NCI-H187 treated with DMSO at 0.1 percent for 48 hours (cell line): ENCODE results near the gene LCK.
"Not testable (repeated sequence)": the region's sequence is repeated elsewhere in the genome, so short reads cannot be mapped to it uniquely, and the experiment has no call there.

Source experiments
- DNase-seq: peaks from one replicate; lab custom pipeline; 2025; lab: John Stamatoyannopoulos, UW

LCK gene

GRCh38 chr1:32240140-32240951 is 10.7 kb upstream of the LCK start:
- DNase-seq: peak; percentile 49

DNA sequence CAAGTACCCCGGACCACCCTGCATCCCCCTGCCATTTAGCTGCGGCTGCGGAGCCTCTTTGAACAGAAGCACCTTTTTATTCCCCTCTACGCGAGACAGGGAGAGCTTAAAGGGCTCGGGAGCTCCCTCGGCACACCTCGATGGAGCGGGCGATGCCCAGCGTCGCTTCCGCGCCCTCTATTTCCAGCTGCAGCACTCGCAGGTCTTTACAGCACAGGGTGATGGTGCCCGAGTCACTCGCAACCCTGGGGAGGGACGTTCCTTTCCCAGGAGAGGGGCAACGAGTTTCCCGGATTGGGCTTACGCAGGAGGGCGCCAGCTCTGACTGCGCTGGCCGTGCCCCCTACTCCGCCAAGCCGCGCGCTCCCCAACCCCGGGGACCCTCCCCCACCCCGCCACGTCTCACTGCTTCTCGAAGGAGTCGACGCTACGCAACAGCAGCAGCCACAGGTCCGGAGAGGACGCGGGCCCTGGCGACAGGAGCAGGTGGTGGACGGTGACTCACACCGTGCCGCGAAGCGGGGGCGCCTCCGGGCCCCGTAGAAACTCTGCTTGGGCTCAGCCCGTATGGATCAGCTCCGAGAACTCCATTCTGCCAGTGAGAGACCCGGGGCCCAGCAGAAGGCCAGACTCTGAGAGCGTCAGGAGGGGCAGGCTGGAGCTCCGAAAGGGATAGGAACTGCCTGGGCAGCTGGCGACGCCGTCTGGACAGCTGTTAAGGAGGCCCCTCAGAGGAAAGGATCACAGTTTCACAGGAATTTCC is 9.9 kb upstream of the LCK start:
- DNase-seq: no peak

DNA sequence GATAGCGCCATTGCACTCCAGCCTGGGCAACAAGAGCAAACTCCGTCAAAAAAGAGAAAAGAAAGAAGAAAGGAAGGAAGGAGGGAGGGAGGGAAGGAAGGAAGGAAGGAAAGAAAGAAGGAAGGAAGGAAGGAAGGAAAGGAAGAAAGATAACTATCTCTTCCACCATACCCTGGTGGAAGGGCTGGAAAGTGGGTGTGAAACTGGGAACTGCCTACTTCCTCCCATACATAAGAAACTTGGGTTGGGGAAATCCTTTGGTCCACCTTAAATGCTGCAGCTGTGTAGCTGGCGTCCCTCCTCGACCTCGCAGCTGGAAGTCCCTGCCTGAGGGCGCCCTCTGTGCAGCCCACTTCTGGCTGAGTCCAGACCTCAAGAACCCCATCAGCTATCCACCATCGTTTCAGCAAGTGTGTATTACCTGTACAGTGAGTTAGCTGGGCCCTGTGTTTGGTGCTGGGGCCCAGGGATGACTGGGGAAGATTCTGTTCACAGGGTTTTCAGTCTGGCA is 8.7 kb upstream of the LCK start:
- DNase-seq: no peak

DNA sequence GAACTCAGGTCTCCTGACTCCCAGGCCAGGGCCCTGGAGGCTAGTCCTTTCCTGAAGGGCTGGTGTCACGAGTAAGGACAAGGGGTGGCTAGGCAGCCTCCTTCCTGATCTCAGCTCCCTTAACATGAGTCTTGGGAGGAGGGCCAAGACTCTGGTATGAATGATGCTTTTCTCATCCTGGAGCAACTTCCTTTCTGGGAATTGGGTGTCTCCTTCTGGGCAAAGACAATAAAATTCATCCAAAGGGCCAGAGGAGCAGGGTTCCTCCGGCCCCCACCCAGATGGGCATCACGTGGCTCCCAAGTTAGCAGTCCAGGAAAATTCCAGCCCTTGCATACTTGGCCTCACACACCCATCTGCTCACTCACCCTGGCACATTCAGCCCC is 4.2 kb upstream of the LCK start, which contains the start of gene FAM167B:
FAM167B (plus strand) TSS at position 335 of the 386 bp plus-strand sequence. CDS start 200 bp downstream, outside the sequence.
- DNase-seq: no peak

- no peak for DNase-seq
Observed at GRCh38 chr1:32247452-32247851, 3.6 kb upstream of the LCK start.

GRCh38 chr1:32247983-32248889 is 2.8 kb upstream of the LCK start:
- DNase-seq: no peak

GRCh38 chr1:32249831-32250525 is 1.1 kb upstream of the LCK start:
- no peak for DNase-seq

- DNase-seq: no peak
Observed at GRCh38 chr1:32255072-32256071, 4.3 kb downstream of the LCK start.

GRCh38 chr1:32256473-32257226 is 5.6 kb downstream of the LCK start:
- DNase-seq: no peak

DNA sequence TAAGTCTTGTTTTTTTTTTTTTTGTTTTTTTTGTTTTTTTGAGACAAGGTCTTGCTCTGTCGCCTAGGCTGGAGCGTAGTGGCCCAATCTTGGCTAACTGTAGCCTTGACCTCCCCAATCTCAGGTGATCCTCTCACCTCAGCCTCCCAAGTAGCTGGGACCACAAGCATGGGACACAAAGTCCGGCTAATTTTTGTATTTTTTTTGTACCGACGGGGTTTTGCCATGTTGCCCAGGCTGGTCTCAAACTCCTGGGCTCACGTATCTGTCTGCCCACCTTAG is 6.1 kb downstream of the LCK start:
- DNase-seq: no peak

DNA sequence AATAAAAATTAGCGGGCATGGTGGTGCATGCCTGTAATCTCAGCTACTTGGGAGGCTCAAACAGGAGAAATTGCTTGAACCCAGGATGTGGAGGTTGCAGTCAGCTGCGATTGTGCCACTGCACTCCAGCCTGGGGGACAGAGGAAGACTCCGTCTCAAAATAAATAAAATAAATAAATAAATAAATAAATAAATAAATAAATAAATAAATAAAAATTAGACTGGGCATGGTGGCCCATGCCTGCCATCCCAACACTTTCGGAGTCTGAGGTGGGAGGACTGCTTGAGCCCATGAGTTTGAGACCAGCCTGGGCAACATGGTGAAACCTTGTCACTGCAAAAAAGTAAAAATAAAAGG is 12.2 kb downstream of the LCK start:
- not testable (repeated sequence) for DNase-seq

DNA sequence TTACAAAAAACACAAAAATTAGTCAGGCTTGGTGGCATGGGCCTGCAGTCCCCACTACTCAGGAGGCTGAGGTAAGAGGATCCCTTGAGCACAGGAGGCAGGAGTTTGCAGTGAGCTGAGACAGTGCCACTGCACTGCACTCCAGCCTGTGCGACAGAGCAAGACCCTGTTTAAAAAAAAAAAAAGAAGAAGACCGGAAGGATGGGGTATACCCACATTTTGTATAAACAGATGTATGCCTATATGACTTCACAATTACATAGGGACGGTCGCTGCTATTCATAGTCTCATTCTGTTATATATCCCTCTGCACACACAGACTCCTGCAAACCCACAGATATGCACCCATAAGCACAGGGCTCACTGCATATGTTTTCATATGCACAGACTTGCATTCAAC is 12.7 kb downstream of the LCK start:
- DNase-seq: no peak

DNA sequence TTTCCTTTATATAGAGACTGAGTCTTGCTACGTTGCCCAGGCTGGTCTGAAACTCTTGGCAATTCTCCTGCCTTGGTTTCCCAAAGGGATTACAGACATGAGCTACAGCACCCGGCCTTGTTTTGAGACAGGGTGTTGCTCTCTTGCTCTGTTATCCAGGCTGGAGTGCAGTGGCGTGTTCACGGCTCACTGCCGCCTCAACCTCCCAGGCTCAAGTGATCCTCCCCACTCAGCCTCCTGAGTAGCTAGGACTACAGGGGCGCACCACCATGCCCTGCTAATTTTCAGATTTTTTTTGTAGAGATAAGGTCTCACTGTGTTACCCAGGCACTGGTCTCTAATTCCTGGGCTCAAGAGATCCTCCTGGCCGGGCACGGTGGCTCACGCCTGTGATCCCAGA is 14.8 kb downstream of the LCK start:
- DNase-seq: no peak

DNA sequence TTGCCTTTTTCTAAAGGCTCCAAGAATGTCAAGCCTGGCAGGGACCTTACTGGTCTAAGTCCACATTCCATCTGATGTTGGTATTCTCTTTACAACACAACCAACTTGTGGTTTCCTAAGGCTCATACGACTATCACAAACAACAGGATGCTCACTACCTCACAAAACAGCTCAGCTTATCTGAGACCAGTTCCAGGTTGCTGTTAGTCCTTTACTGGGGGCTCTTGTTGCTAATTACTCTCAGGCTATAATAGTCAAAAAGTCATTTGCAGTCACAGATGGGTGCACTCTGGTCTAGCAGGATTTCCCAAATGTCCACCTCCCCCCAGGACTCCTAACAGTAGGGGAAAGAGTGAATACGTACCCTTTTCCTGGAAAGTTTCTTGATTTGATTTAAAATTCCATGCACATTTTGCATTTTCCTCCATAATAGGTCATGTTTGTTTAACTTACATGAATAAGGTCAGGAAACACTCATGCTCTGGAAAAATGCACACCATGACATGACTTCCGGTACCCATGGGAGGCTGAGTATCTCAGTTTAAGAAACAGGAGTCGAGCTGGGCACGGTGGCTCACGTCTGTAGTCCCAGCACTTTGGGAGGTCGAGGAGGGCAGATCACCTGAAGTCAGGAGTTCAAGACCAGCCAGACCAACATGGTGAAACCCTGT is 16.0 kb downstream of the LCK start:
- no peak for DNase-seq

DNA sequence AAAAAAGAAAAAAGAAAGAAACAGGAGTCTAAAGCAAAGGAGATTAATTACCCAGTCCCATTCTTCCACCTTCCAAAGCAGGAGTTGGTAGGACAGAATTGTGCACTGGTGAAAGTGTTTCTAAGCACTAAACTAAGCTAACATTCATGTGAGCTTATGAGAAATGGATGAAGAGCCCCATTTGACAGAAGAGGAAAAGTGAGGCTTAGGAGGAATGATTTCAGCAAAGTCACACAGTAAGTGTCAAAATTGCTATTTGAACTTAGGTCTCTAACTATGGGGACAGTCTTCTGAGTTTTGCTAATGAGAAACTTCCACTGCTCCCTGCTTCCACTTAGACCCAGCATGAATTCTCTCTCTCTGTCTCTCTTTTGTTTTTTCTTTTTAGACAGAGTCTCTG is 18.7 kb downstream of the LCK start:
- DNase-seq: no peak

GRCh38 chr1:32272557-32273390 is 21.7 kb downstream of the LCK start:
- no peak for DNase-seq

DNA sequence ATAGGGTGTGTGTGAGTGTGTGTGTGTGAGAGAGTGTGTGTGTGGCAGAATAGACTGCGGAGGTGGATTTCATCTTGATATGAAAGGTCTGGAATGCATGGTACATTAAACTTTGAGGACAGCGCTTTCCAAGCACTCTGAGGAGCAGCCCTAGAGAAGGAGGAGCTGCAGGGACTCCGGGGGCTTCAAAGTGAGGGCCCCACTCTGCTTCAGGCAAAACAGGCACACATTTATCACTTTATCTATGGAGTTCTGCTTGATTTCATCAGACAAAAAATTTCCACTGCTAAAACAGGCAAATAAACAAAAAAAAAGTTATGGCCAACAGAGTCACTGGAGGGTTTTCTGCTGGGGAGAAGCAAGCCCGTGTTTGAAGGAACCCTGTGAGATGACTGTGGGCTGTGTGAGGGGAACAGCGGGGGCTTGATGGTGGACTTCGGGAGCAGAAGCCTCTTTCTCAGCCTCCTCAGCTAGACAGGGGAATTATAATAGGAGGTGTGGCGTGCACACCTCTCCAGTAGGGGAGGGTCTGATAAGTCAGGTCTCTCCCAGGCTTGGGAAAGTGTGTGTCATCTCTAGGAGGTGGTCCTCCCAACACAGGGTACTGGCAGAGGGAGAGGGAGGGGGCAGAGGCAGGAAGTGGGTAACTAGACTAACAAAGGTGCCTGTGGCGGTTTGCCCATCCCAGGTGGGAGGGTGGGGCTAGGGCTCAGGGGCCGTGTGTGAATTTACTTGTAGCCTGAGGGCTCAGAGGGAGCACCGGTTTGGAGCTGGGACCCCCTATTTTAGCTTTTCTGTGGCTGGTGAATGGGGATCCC is 22.5 kb downstream of the LCK start:
- no peak for DNase-seq
